ENCODE results near the gene BHLHE40.

DNA sequence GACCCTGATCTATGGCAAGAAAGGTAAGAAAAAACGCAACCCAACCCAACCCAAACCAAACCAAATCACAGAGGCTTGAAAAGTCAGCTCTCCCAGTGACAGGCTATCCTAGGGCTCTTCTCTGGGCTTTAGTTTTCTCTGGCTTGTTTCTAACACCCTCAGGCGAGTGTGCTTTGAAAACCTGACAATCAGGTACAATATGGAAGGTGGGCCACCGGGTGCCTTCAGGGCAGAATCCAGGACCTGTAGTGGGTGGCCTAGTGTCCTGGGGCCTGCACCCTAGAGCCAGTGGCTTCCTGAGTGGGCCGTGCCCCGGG, 46.8 kb downstream of the BHLHE40 start:
- TF ChIP-seq KDM5A (IDR thresholded peaks at IDR 0.05; ENCODE audit: borderline replicate concordance, low read length), result no peak
- TF ChIP-seq, protein P1, sequence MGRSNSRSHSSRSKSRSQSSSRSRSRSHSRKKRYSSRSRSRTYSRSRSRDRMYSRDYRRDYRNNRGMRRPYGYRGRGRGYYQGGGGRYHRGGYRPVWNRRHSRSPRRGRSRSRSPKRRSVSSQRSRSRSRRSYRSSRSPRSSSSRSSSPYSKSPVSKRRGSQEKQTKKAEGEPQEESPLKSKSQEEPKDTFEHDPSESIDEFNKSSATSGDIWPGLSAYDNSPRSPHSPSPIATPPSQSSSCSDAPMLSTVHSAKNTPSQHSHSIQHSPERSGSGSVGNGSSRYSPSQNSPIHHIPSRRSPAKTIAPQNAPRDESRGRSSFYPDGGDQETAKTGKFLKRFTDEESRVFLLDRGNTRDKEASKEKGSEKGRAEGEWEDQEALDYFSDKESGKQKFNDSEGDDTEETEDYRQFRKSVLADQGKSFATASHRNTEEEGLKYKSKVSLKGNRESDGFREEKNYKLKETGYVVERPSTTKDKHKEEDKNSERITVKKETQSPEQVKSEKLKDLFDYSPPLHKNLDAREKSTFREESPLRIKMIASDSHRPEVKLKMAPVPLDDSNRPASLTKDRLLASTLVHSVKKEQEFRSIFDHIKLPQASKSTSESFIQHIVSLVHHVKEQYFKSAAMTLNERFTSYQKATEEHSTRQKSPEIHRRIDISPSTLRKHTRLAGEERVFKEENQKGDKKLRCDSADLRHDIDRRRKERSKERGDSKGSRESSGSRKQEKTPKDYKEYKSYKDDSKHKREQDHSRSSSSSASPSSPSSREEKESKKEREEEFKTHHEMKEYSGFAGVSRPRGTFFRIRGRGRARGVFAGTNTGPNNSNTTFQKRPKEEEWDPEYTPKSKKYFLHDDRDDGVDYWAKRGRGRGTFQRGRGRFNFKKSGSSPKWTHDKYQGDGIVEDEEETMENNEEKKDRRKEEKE (IDR thresholded peaks at IDR 0.05), result no peak
- TF ChIP-seq JUND (CRISPR knock-in tag; IDR thresholded peaks at IDR 0.05), result no peak
- no peak for TF ChIP-seq TARDBP (CRISPR knock-in tag; IDR thresholded peaks at IDR 0.05)
